Hypothalamus (tissue), 51 donors: Measurements from ENCODE around the gene HTT.
"Not testable (repeated sequence)": the region's sequence is repeated elsewhere in the genome, so short reads cannot be mapped to it uniquely, and the experiment has no call there.

Experiments
- DNase-seq, 51 donors: peaks; one replicate each; lab custom pipeline; 2025; lab: John Stamatoyannopoulos, UW

Gene HTT

GRCh38 chr4:3158841-3159240 lies 84.4 kb downstream of the HTT start:
- DNase-seq = peak in 6 of 51 donors; percentile 8 to 29 (median 15)

DNA sequence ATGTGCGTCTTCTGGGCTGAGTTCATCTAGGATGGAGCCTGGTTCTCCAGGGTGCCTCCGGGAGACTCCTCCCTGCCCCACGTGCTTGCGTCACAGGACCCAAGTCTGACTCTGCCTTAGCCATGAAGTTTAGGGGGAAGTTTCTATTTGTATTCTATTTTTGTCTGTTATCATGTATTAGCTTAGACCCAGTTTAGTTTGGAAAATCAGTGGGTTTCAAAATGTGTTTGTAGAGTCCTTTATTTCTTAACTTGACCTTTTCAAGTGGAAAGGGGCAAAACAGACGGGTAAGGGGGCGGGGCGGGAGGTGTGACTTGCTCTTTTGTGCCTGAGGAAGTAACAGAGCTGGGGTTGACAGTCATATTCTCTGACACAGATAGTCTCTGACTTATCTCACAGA lies 86.0 kb downstream of the HTT start:
- DNase-seq = no peak

DNA sequence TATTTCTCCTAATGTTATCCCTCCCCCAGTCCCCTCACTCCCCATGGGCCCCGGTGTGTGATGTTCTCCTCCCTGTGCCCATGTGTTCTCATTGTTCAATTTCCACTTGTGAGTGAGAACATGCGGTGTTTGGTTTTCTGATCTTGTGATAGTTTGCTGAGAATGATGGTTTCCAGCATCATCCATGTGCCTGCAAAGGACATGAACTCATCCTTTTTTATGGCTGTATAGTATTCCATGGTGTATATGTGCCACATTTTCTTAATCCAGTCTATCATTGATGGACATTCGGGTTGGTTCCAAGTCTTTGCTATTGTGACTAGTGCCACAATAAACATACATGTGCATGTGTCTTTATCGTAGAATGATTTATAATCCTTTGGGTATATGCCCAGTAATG lies 86.6 kb downstream of the HTT start:
- not testable (repeated sequence) for DNase-seq

- DNase-seq = peak in 1 of 51 donors; percentile 6
Observed at GRCh38 chr4:3166434-3166833, 92.0 kb downstream of the HTT start.

DNA sequence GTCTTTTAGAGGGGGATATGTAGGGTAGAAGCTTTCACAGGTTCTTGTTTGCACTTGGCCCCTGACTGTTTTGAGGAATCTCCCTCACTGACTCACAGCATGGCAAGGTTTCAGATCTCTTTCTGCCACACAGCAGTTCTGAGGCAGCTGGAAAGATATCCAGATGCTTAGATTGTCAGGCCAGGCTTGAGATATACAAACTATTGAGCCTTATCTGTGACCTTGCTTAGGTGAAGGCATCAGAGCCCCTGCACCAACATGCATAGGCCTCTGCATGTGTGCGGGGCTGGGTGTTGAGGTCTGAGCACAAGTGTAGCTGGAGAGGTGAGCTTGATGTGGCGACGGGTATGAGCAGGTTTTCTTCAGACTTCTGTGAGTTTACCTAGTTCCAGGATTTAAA lies 93.5 kb downstream of the HTT start:
- no peak for DNase-seq

DNA sequence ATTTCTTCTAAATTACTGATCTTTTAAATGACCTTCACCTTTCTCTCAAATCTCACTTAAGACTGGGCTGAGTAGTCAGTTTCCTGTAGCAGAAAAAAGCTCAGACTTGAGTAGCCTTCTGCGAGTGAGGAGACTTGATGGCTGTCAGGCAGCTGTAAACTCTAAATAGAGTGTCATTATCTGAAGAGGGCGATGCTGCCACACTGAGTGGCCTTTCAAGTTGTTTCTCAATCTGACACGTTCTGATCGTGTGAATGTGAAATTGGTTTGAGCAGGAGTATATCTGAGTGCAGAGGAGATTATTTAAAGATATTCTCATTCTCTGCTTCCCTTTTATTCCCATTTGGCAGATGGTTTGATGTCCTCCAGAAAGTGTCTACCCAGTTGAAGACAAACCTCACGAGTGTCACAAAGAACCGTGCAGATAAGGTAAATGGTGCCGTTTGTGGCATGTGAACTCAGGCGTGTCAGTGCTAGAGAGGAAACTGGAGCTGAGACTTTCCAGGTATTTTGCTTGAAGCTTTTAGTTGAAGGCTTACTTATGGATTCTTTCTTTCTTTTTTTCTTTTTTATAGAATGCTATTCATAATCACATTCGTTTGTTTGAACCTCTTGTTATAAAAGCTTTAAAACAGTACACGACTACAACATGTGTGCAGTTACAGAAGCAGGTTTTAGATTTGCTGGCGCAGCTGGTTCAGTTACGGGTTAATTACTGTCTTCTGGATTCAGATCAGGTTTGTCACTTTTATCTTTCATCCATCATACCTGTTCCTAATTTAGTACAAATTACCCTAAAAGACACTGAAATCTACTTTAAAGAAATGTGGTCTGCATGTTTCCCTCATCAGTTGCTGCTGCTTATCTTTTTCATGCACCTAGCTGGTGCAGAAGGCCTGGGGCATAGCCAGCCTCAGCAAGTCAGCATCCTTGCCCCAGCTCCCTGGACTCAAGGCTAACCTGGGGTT lies 100.2 kb downstream of the HTT start:
- DNase-seq = no peak

- DNase-seq = no peak
Observed at GRCh38 chr4:3176367-3177229, 102.1 kb downstream of the HTT start.

DNA sequence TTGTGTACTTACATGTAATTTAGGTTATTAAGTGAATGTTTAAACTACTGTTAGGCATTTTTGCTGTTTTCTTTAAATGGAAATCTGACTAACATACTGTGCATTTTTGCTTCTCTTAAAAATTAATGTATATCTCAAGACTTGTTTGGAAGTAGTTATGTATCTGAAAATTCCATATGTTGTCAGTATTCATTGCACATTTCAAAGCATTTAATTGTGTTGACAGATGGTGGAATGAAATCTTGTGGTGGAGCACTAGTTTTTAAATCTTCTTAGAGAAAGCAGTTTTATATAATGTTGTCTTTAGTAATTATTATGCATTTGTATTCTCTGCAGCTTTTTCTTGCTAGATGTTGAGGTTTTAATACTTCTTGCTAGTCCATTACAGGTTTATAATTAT lies 102.9 kb downstream of the HTT start:
- DNase-seq = no peak

DNA sequence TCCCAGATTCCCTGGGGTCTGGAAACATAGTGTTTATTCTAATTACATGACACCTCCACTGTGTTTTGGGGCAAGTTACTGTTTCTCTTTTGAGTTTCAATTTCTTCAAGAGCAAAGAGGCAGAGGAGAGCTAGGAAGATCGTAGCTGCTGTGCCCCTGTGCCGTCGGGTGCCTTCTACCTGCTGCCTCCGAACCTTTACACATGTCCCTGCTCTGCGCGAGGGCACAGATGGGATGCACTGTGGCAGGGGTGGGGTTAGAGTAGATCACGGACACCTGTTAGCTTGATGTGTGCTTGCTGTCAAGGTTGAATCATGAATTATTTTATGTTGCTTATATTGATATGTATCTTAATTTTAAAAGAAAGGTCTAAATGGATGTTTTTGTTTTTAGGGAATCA lies 103.4 kb downstream of the HTT start:
- DNase-seq = no peak

- no peak for DNase-seq
Observed at GRCh38 chr4:3178351-3178750, 103.9 kb downstream of the HTT start.

GRCh38 chr4:3179126-3179706 lies 104.7 kb downstream of the HTT start:
- no peak for DNase-seq

DNA sequence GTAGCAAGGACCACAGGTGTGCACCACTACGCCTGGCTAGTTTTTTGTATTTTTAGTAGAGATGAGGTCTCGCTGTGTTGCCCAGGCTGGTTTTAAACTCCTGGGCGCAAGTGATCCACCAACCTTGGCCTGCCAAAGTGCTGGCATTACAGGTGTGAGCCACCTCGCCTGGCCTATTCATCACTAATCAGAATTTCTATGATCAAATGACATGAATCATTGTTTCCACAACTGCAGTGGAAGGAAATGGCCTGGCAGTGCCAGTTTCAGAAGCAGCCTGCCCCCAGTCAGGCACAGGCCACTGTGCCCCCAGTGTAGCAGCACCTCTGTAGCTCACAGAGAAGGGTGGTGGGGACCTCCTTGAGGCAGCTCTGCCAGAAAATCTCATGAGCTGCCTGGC lies 108.5 kb downstream of the HTT start:
- no peak for DNase-seq

- DNase-seq = no peak
Observed at GRCh38 chr4:3184725-3185124, 110.2 kb downstream of the HTT start.

DNA sequence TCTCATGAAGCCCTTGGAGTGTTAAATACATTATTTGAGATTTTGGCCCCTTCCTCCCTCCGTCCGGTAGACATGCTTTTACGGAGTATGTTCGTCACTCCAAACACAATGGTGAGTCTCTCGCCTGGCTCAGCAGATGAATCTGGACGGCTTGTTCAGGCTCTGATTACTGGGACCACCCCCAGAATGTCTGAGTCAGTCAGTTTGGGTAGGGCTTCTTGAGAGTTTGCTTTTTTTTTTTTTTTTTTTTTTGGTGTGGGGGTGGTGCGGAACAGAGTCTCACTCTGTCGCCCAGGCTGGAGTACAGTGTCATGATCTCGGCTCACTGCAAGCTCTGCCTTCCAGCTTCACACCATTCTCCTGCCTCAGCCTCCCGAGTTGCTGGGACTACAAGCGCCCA lies 112.1 kb downstream of the HTT start:
- DNase-seq = peak in 2 of 51 donors; percentile 29 to 31

DNA sequence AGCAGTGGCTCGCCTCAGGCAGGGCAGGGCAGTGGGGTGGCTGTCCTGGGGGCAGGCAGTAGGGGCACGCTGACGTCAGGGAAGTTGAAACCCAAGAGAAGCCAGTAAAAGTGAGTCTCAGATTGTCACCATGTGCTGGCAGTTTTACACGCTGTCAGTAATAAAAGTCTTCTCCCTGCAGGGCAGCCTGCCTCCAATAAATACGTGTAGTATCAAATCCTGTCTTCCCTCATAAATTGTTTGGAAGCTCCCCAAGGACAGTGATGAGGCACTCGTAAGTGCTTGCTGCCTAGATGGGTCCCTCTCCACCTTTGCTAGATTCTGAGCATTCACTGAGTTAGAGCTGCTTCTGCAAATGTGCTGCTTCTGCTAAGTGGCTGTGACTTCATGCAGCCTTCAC lies 113.6 kb downstream of the HTT start:
- DNase-seq = no peak

GRCh38 chr4:3189459-3189858 lies 115.0 kb downstream of the HTT start:
- no peak for DNase-seq

DNA sequence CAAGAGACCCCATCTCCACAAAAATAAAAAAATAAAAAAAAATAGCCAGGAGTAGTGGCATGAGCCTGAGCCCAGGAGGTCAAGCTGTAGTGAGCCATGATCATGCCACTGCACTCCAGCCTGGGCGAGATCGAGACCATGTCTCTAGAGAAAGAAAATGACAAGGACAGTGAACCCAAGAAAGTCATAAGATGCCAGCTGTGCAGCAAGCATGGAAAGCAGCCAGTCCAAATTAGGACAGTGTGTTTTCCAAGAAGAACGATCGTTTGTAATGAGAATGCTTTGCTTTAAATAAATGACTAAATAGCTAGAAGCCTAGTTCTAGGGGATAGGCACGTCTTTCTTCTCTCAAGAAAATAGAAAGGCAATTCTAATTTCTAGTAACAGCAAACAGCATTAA lies 116.1 kb downstream of the HTT start:
- DNase-seq = peak in 2 of 51 donors; percentile 12

GRCh38 chr4:3192188-3192587 lies 117.7 kb downstream of the HTT start:
- no peak for DNase-seq

- DNase-seq = no peak
Observed at GRCh38 chr4:3192827-3193226, 118.3 kb downstream of the HTT start.

DNA sequence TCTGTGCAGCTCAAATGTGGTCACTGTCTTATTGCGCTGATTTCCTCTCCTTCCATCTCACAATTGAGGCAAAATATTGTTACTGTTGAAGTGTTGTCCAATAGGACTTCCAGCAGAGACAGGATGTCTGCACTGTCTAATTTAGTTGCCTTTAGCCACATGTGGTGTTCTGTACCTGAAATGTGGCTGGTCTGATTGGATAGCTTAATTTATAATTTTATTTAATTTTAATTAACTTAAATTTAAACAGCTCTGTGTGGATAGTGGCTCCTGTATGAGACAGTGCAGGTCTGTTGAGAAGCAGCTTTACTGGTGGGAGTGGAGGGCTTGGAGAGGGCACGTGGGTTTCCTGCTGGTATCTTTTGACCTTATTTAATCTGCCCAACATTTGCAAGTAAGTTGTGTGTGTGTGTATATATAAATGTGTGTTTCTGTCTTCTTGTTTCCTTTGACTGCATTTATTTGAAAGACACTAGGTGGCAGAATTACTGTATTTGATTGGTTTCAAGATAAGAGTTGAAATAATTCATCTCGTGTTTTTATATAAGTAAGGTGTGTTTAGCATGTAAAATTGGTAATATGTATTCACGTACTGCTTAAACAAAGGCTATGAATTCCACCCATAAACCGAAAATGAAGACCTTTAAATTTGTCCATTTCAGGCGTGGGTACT lies 119.2 kb downstream of the HTT start:
- no peak for DNase-seq
